ENCODE results near the gene MCF2.

GRCh38 chrX:139542652-139543051 is 165.3 kb downstream of the MCF2 start:
- TF ChIP-seq POLR2AphosphoS5 (IDR thresholded peaks at IDR 0.05; ENCODE audit: low read depth, low read length) (no peak), POLR2A (IDR thresholded peaks at IDR 0.05; ENCODE audit: low read depth, low read length) (no peak)
